ENCODE measurements around the gene CNKSR1.

GRCh38 chr1:26213335-26213905 is 36.1 kb downstream of the CNKSR1 start:
- TF ChIP-seq CTCF (optimal IDR thresholded peaks at IDR 0.05 in 1 of 3, IDR thresholded peaks at IDR 0.05 in 1 of 3, conservative IDR thresholded peaks at IDR 0.05 in 1 of 3; ENCODE audit: extremely low read depth in 1 of 3, insufficient read depth in 2 of 3, low read length in 3 of 3) (no peak), EZH2 (IDR thresholded peaks at IDR 0.05; ENCODE audit: low read length) (no peak)

Data from keratinocyte (primary cell).